ENCODE measurements around the gene SPDYC. TPM values are rescaled to one million over a fixed set of nuclear protein-coding genes. Genes with fewer than 3 reads are reported as not detected.
A peak's percentile ranks its signal among the peaks of the same experiment; 100 is the strongest.

The SPDYC gene
- total and polyA plus RNA-seq, 2 of the 13 experiments (the other 11 are each of a cell fraction or from before 2014, with no cell fraction given): 0.15 to 0.33 TPM

GRCh38 chr11:65134240-65134951 lies 35.6 kb upstream of the SPDYC start, which contains the start of gene SYVN1 (continued):
- TF ChIP-seq, protein P1, sequence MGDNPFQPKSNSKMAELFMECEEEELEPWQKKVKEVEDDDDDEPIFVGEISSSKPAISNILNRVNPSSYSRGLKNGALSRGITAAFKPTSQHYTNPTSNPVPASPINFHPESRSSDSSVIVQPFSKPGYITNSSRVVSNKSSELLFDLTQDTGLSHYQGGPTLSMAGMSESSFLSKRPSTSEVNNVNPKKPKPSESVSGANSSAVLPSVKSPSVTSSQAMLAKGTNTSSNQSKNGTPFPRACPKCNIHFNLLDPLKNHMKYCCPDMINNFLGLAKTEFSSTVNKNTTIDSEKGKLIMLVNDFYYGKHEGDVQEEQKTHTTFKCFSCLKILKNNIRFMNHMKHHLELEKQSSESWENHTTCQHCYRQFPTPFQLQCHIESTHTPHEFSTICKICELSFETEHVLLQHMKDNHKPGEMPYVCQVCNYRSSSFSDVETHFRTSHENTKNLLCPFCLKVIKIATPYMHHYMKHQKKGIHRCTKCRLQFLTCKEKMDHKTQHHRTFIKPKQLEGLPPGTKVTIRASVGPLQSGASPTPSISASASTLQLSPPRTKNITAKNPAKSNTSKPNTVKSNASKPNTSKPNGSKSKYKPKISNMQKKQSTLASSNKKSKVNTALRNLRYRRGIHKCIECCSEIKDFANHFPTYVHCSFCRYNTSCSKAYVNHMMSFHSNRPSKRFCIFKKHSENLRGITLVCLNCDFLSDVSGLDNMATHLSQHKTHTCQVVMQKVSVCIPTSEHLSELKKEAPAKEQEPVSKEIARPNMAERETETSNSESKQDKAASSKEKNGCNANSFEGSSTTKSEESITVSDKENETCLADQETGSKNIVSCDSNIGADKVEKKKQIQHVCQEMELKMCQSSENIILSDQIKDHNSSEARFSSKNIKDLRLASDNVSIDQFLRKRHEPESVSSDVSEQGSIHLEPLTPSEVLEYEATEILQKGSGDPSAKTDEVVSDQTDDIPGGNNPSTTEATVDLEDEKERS (CRISPR knock-in tag; IDR thresholded peaks at IDR 0.05): no peak
- TF ChIP-seq ZNF407 (CRISPR knock-in tag; IDR thresholded peaks at IDR 0.05; ENCODE audit: not compliant biosample characterization) (peak; percentile 65), ZNF335 (CRISPR knock-in tag; IDR thresholded peaks at IDR 0.05) (0 out of 2 replicates have a peak, but pooled peaks have one; percentile 16), CEBPB (IDR thresholded peaks at IDR 0.05; ENCODE audit: borderline replicate concordance, low read depth, low read length) (no peak), ZBTB25 (CRISPR knock-in tag; IDR thresholded peaks at IDR 0.05) (peak; percentile 93), NR1H2 (CRISPR knock-in tag; IDR thresholded peaks at IDR 0.05; ENCODE audit: borderline replicate concordance, low read depth) (no peak), KDM6A (CRISPR knock-in tag; IDR thresholded peaks at IDR 0.05; ENCODE audit: low read depth) (peak; percentile 25; the same call in 1 of the 2 replicates), TOE1 (CRISPR knock-in tag; IDR thresholded peaks at IDR 0.05) (no peak), MED13 (CRISPR knock-in tag; IDR thresholded peaks at IDR 0.05) (no peak; the same call in 1 of the 2 replicates), FOXA3 (CRISPR knock-in tag; IDR thresholded peaks at IDR 0.05) (no peak; the same call in 1 of the 2 replicates), ZNF30 (CRISPR knock-in tag; IDR thresholded peaks at IDR 0.05) (no peak), TBX2 (CRISPR knock-in tag; IDR thresholded peaks at IDR 0.05; ENCODE audit: borderline replicate concordance) (peak; percentile 62; the same call in 1 of the 2 replicates), PCBP2 (optimal IDR thresholded peaks at IDR 0.05; ENCODE audit: low read depth, low read length, poor library complexity, severe bottlenecking) (no peak)

Measured in HepG2 (cell line).